ENCODE data around the gene GSTM2. TPM values are rescaled to one million over a fixed set of nuclear protein-coding genes. Genes with fewer than 3 reads are reported as not detected.
A peak's percentile ranks its signal among the peaks of the same experiment; 100 is the strongest.

GSTM2 gene
- total and polyA plus RNA-seq, 2 experiments from 2014 or later = 48.7 to 91.4 TPM

- no peaks in the 10 kb centered on the region for H3K9me3 ChIP-seq (ENCODE audit: low read depth)
These were observed 49.9 kb downstream of the GSTM2 start for GRCh38 chr1:109717729-109718128.

GRCh38 chr1:109718495-109718894 is 50.6 kb downstream of the GSTM2 start:
- no peaks in the 10 kb centered on the region for H3K27me3 ChIP-seq
- H3K4me3 ChIP-seq = no peak overlapping the region
- H3K36me3 ChIP-seq (replicated peaks; ENCODE audit: insufficient read depth, low read depth) = no peaks in the 10 kb centered on the region
- no peak overlapping the region for H3K27ac ChIP-seq
- TF ChIP-seq EZH2phosphoT487 (IDR thresholded peaks at IDR 0.05; ENCODE audit: low read depth, severe bottlenecking, unreplicated experiment) (no peak), EZH2 (IDR thresholded peaks at IDR 0.05; ENCODE audit: borderline replicate concordance) (no peak), CTCF (IDR thresholded peaks at IDR 0.05; ENCODE audit: poor library complexity) (peak; percentile 22)
- no peaks in the 10 kb centered on the region for H3K9me2 ChIP-seq (replicated peaks; ENCODE audit: insufficient read depth)
- no peak for DNase-seq (ENCODE audit: low spot score)
- H3K4me1 ChIP-seq (ENCODE audit: insufficient read depth) = peaks cover 7% of the 10 kb centered on the region
- WGBS (ENCODE audit: low lambda C conversion rate, missing lambda C conversion rate) = 82% methylated on average over 2 of the region's 2 CpGs
- H3K9me3 ChIP-seq (ENCODE audit: low read depth) = no peaks in the 10 kb centered on the region
- H4K20me1 ChIP-seq (ENCODE audit: insufficient read depth, poor library complexity, severe bottlenecking) = no peaks in the 10 kb centered on the region
- no peaks in the 10 kb centered on the region for H3K79me2 ChIP-seq
- H3K4me2 ChIP-seq = no peak overlapping the region
- H2AFZ ChIP-seq = no peak overlapping the region

More at GRCh38 chr1:109717729-109718128, 49.9 kb downstream of the GSTM2 start:
- Histone ChIP-seq H3K27me3 (no peaks in the 10 kb centered on the region), H3K9me2 (replicated peaks; ENCODE audit: insufficient read depth) (no peaks in the 10 kb centered on the region), H2AFZ (no peak overlapping the region), H3K4me2 (no peak overlapping the region), H3K79me2 (no peaks in the 10 kb centered on the region), H4K20me1 (ENCODE audit: insufficient read depth, poor library complexity, severe bottlenecking) (no peaks in the 10 kb centered on the region), H3K27ac (no peak overlapping the region), H3K4me1 (ENCODE audit: insufficient read depth) (peaks cover 7% of the 10 kb centered on the region), H3K4me3 (no peak overlapping the region), H3K36me3 (replicated peaks; ENCODE audit: insufficient read depth, low read depth) (no peaks in the 10 kb centered on the region)
- no peak for DNase-seq (ENCODE audit: low spot score)
- WGBS (ENCODE audit: low lambda C conversion rate, missing lambda C conversion rate) = 89% methylated on average over 5 of the region's 5 CpGs
- TF ChIP-seq CTCF (IDR thresholded peaks at IDR 0.05; ENCODE audit: poor library complexity) (no peak), EZH2 (IDR thresholded peaks at IDR 0.05; ENCODE audit: borderline replicate concordance) (no peak)

GRCh38 chr1:109719337-109719837 is 51.5 kb downstream of the GSTM2 start:
- 84% methylated on average over 5 of the region's 5 CpGs for WGBS (ENCODE audit: low lambda C conversion rate, missing lambda C conversion rate)
- H4K20me1 ChIP-seq (ENCODE audit: insufficient read depth, poor library complexity, severe bottlenecking) = no peaks in the 10 kb centered on the region
- no peak overlapping the region for H3K4me2 ChIP-seq
- H3K36me3 ChIP-seq (replicated peaks; ENCODE audit: insufficient read depth, low read depth) = no peaks in the 10 kb centered on the region
- TF ChIP-seq EZH2 (IDR thresholded peaks at IDR 0.05; ENCODE audit: borderline replicate concordance) (no peak), EZH2phosphoT487 (IDR thresholded peaks at IDR 0.05; ENCODE audit: low read depth, severe bottlenecking, unreplicated experiment) (no peak), CTCF (IDR thresholded peaks at IDR 0.05; ENCODE audit: poor library complexity) (no peak)
- H3K9me2 ChIP-seq (replicated peaks; ENCODE audit: insufficient read depth) = no peaks in the 10 kb centered on the region
- H3K4me1 ChIP-seq (ENCODE audit: insufficient read depth) = peaks cover 7% of the 10 kb centered on the region
- H3K9me3 ChIP-seq (ENCODE audit: low read depth) = no peaks in the 10 kb centered on the region
- DNase-seq (ENCODE audit: low spot score) = no peak
- H3K27me3 ChIP-seq = no peaks in the 10 kb centered on the region
- no peak overlapping the region for H3K27ac ChIP-seq
- H2AFZ ChIP-seq = no peak overlapping the region
- H3K79me2 ChIP-seq = no peaks in the 10 kb centered on the region
- no peak overlapping the region for H3K4me3 ChIP-seq

GRCh38 chr1:109721042-109721441 is 53.2 kb downstream of the GSTM2 start:
- Histone ChIP-seq H3K4me2 (no peak overlapping the region), H3K9me2 (replicated peaks; ENCODE audit: insufficient read depth) (no peaks in the 10 kb centered on the region), H3K4me3 (no peak overlapping the region), H3K79me2 (no peaks in the 10 kb centered on the region), H2AFZ (no peak overlapping the region), H3K27me3 (no peaks in the 10 kb centered on the region), H3K36me3 (replicated peaks; ENCODE audit: insufficient read depth, low read depth) (no peaks in the 10 kb centered on the region), H3K4me1 (ENCODE audit: insufficient read depth) (peaks cover 7% of the 10 kb centered on the region), H3K27ac (peak overlapping the region; percentile 25), H4K20me1 (ENCODE audit: insufficient read depth, poor library complexity, severe bottlenecking) (no peaks in the 10 kb centered on the region), H3K9me3 (ENCODE audit: low read depth) (no peaks in the 10 kb centered on the region)
- no peak for DNase-seq (ENCODE audit: low spot score)
- WGBS (ENCODE audit: low lambda C conversion rate, missing lambda C conversion rate) = 80% methylated on average over 5 of the region's 5 CpGs
- TF ChIP-seq EZH2phosphoT487 (IDR thresholded peaks at IDR 0.05; ENCODE audit: low read depth, severe bottlenecking, unreplicated experiment) (no peak), EZH2 (IDR thresholded peaks at IDR 0.05; ENCODE audit: borderline replicate concordance) (no peak), CTCF (IDR thresholded peaks at IDR 0.05; ENCODE audit: poor library complexity) (no peak)

All from hepatocyte (in vitro differentiated cells).